ENCODE data around the gene ZNF91. TPM values are rescaled to one million over a fixed set of nuclear protein-coding genes. Genes with fewer than 3 reads are reported as not detected.
"Not testable (repeated sequence)": the region's sequence is repeated elsewhere in the genome, so short reads cannot be mapped to it uniquely, and the experiment has no call there.

The ZNF91 gene
- polyA plus RNA-seq, 1 donor (not counting 4 experiments of a cell fraction or from before 2014, with no cell fraction given), result 14.1 TPM

- dilution Hi-C loops (cut with MboI; ENCODE audit: extremely low pct_ligation_motif_present, low sequenced_read_pairs), result no loop called here
Measured at GRCh38 chr19:23365222-23365621, 30.0 kb downstream of the ZNF91 start.

DNA sequence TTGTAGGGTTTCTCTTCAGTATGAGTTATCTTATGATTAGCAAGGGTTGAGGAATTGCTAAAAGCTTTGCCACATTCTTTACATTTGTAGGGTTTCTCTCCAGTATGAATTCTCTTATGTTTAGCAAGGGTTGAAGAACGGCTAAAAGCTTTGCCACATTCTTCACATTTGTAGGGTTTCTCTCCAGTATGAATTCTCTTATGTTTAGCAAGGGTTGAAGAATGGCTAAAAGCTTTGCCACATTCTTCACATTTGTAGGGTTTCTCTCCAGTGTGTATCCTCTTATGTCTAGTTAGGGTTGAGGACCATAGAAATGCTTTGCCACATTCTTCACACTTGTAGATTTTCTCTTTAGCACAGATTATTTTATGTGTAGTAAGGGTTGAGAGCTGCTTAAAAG lies 33.4 kb downstream of the ZNF91 start:
- H3K27ac ChIP-seq (ENCODE audit: control insufficient read depth, insufficient read depth, low read length); H3K79me2 ChIP-seq (ENCODE audit: control insufficient read depth, insufficient read depth, low read length); H3K27me3 ChIP-seq (ENCODE audit: control insufficient read depth, extremely low read depth, insufficient read depth, low read length); H3K9ac ChIP-seq (ENCODE audit: control insufficient read depth, extremely low read depth, insufficient read depth, low read length); dilution Hi-C loops (cut with MboI; ENCODE audit: extremely low pct_ligation_motif_present, low sequenced_read_pairs); H3K4me2 ChIP-seq (ENCODE audit: control insufficient read depth, extremely low read depth, insufficient read depth, low read depth, low read length); DNase-seq (ENCODE audit: low read depth, low spot score); H3K4me3 ChIP-seq (ENCODE audit: control insufficient read depth in 2 of 3, extremely low read depth in 1 of 3, insufficient read depth in 2 of 3, low read depth in 1 of 3, low read length in 3 of 3); H3K4me1 ChIP-seq (ENCODE audit: control insufficient read depth, extremely low read depth, insufficient read depth, low read length); FAIRE-seq; H3K36me3 ChIP-seq (ENCODE audit: control insufficient read depth in 2 of 2, extremely low read depth in 1 of 2, insufficient read depth in 2 of 2, low read length in 2 of 2); H4K20me1 ChIP-seq (ENCODE audit: control insufficient read depth, extremely low read depth, insufficient read depth, low read length); H3K9me1 ChIP-seq (ENCODE audit: control insufficient read depth, extremely low read depth, insufficient read depth, low read length); H2AFZ ChIP-seq (ENCODE audit: control insufficient read depth, low read length): not testable (repeated sequence)
- H3K9me3 ChIP-seq (ENCODE audit: control insufficient read depth, low read depth, low read length), result peaks cover 38% of the 10 kb centered on the region

More at GRCh38 chr19:23365222-23365621, 30.0 kb downstream of the ZNF91 start:
- peaks cover 27% of the 10 kb centered on the region for H3K9me3 ChIP-seq (ENCODE audit: control insufficient read depth, low read depth, low read length)
- H3K36me3 ChIP-seq (ENCODE audit: control insufficient read depth in 2 of 2, extremely low read depth in 1 of 2, insufficient read depth in 2 of 2, low read length in 2 of 2), result peaks cover 0 to 10% of the 10 kb centered on the region in 2 experiments
- H3K4me1 ChIP-seq (ENCODE audit: control insufficient read depth, extremely low read depth, insufficient read depth, low read length), result no peaks in the 10 kb centered on the region
- no peaks in the 10 kb centered on the region for H3K9me1 ChIP-seq (ENCODE audit: control insufficient read depth, extremely low read depth, insufficient read depth, low read length)
- H3K9ac ChIP-seq (ENCODE audit: control insufficient read depth, extremely low read depth, insufficient read depth, low read length), result no peak overlapping the region
- no peak overlapping the region for H3K4me2 ChIP-seq (ENCODE audit: control insufficient read depth, extremely low read depth, insufficient read depth, low read depth, low read length)
- peaks cover 8% of the 10 kb centered on the region for H3K79me2 ChIP-seq (ENCODE audit: control insufficient read depth, insufficient read depth, low read length)
- no peak for TF ChIP-seq EZH2 (IDR thresholded peaks at IDR 0.05; ENCODE audit: low read length)
- no peak for TF ChIP-seq CTCF (optimal IDR thresholded peaks at IDR 0.05 in 1 of 3, IDR thresholded peaks at IDR 0.05 in 1 of 3, conservative IDR thresholded peaks at IDR 0.05 in 1 of 3; ENCODE audit: extremely low read depth in 1 of 3, insufficient read depth in 2 of 3, low read length in 3 of 3)
- no peak overlapping the region for H2AFZ ChIP-seq (ENCODE audit: control insufficient read depth, low read length)
- no peak overlapping the region for H3K27ac ChIP-seq (ENCODE audit: control insufficient read depth, insufficient read depth, low read length)
- DNase-seq (ENCODE audit: low read depth, low spot score), result no peak
- H3K27me3 ChIP-seq (ENCODE audit: control insufficient read depth, extremely low read depth, insufficient read depth, low read length), result no peaks in the 10 kb centered on the region
- no peak overlapping the region for H3K4me3 ChIP-seq (ENCODE audit: control insufficient read depth in 2 of 3, extremely low read depth in 1 of 3, insufficient read depth in 2 of 3, low read depth in 1 of 3, low read length in 3 of 3)
- H4K20me1 ChIP-seq (ENCODE audit: control insufficient read depth, extremely low read depth, insufficient read depth, low read length), result no peaks in the 10 kb centered on the region
- FAIRE-seq, result no peak

DNA sequence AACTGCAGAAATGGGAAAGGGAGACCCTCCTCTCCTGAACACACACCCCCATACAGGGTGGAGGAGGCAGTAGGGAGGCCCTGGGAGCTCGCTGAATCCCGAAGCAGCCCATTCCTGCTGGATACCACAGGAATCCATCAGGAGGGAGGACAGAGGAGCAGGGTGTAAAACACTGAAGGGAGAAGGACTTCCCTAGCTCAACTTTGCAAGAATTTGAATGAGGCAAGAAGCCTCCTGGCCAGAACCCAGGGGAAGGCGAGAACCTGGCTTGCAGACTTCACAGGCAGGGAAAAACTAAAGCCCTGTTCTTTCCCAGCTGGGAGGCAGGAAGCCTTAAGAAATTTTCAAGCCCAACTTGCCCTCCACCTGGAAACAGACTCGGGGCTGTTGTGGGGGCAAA lies 43.5 kb downstream of the ZNF91 start:
- DNase-seq (ENCODE audit: low read depth, low spot score) (no peak), FAIRE-seq (no peak)
- Histone ChIP-seq H3K4me2 (ENCODE audit: control insufficient read depth, extremely low read depth, insufficient read depth, low read depth, low read length) (no peak overlapping the region), H3K27me3 (ENCODE audit: control insufficient read depth, extremely low read depth, insufficient read depth, low read length) (no peaks in the 10 kb centered on the region), H3K9me3 (ENCODE audit: control insufficient read depth, low read depth, low read length) (peaks cover 43% of the 10 kb centered on the region), H3K36me3 (ENCODE audit: control insufficient read depth in 2 of 2, extremely low read depth in 1 of 2, insufficient read depth in 2 of 2, low read length in 2 of 2) (peaks cover 2 to 4% of the 10 kb centered on the region in 2 experiments), H4K20me1 (ENCODE audit: control insufficient read depth, extremely low read depth, insufficient read depth, low read length) (no peaks in the 10 kb centered on the region), H3K9me1 (ENCODE audit: control insufficient read depth, extremely low read depth, insufficient read depth, low read length) (no peaks in the 10 kb centered on the region), H3K79me2 (ENCODE audit: control insufficient read depth, insufficient read depth, low read length) (peaks cover 82% of the 10 kb centered on the region), H2AFZ (ENCODE audit: control insufficient read depth, low read length) (no peak overlapping the region), H3K4me1 (ENCODE audit: control insufficient read depth, extremely low read depth, insufficient read depth, low read length) (no peaks in the 10 kb centered on the region), H3K9ac (ENCODE audit: control insufficient read depth, extremely low read depth, insufficient read depth, low read length) (no peak overlapping the region), H3K4me3 (ENCODE audit: control insufficient read depth in 2 of 3, extremely low read depth in 1 of 3, insufficient read depth in 2 of 3, low read depth in 1 of 3, low read length in 3 of 3) (no peak overlapping the region), H3K27ac (ENCODE audit: control insufficient read depth, insufficient read depth, low read length) (no peak overlapping the region)
- no peak for TF ChIP-seq CTCF (optimal IDR thresholded peaks at IDR 0.05 in 1 of 3, IDR thresholded peaks at IDR 0.05 in 1 of 3, conservative IDR thresholded peaks at IDR 0.05 in 1 of 3; ENCODE audit: extremely low read depth in 1 of 3, insufficient read depth in 2 of 3, low read length in 3 of 3)
- no peak for TF ChIP-seq EZH2 (IDR thresholded peaks at IDR 0.05; ENCODE audit: low read length)
- dilution Hi-C loops (cut with MboI; ENCODE audit: extremely low pct_ligation_motif_present, low sequenced_read_pairs), result no loop called here
